Endometrial microvascular endothelial cells (primary cell): ENCODE data around the gene ZNF48. TPM values are rescaled to one million over a fixed set of nuclear protein-coding genes. Genes with fewer than 3 reads are reported as not detected.

Experiments used
- in situ Hi-C: cut with HindIII; loops from 2 replicates; pipeline ENCODE4 v1.10.0; 2017; ENCODE audit warnings: low sequenced_read_pairs, low pct_unique_long_range_greater_than_20kb; ENCODE audit errors: inconsistent ontology term
- total RNA-seq: library from RNA; depleted of rRNA; stranded (reverse); fragments of >200 nt; gene quantifications from one replicate; pipeline ENCODE4 v1.2.3, GENCODE V29; 2015; ENCODE audit errors: inconsistent ontology term

Gene ZNF48
- total RNA-seq: 5.8 TPM

DNA sequence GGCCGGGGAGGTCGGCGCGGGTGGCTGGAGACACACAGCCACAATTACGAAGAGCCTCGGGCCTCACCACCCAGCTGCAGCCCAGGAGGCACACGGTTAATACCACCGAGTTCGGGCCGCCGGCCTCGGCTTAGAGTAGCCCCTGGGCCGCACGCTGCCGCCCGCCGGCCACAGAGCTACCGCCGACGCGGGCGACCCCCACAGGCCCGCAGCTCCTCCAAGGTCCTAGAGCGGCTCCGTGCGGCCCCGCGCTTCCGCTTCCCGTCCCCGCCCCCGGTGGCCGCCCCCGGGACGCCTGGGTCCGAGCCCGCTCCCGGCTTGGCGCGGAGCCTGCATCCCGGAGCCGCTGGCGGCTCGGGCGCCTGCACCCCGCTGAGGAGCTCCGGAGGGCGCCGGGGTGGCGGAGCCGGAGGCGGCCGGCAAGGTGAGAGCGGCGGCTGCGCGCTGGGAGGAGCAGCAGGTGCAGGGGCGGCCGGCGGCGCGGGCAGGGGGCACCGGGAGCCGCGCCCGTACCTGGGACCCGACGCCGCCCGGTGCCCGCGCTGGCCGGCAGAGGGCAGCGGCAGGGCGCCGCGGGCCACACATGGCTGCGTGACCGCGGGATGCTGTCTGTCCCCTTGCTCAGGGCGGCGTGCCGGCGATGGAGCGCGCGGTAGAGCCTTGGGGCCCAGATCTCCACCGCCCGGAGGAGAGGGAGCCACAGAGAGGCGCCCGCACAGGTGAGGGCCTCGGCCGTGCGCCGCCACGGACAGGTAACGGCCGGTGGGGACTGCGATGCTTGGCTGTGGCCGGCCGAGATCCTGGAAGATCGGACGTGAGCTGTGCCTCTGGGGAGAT, at the start of gene ZNF48:
Gene ZNF48 (plus strand): TSS at position 266 of the 837 bp plus-strand sequence. CDS start 375 bp downstream, at position 641.
- in situ Hi-C loops: no loop called here

GRCh38 chr16:30346286-30346685, 48.9 kb upstream of the ZNF48 start:
- in situ Hi-C loops: no loop called here

- in situ Hi-C loops: no loop called here
Measured at GRCh38 chr16:30348113-30348512, 47.1 kb upstream of the ZNF48 start.

DNA sequence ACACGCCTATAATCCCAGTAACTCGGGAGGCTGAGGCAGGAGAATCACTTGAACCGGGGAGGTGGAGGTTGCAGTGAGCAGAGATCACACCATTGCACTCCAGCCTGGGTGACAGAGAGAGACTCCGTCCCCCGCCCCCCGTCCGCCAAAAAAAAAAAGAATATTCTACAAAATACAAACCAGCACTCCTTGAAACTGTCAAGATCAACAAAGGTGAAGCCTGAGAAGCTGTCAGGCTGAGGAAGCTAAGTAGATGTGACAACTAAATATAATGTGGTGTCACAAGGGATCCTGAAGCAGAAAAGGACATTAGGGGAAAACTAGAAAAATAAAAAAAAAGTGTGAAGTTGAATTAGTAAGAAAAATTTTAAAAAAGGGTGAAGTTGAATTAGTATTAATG, 46.3 kb upstream of the ZNF48 start:
- in situ Hi-C loops: no loop called here

- in situ Hi-C loops: no loop called here
Measured at GRCh38 chr16:30349675-30350074, 45.5 kb upstream of the ZNF48 start.

DNA sequence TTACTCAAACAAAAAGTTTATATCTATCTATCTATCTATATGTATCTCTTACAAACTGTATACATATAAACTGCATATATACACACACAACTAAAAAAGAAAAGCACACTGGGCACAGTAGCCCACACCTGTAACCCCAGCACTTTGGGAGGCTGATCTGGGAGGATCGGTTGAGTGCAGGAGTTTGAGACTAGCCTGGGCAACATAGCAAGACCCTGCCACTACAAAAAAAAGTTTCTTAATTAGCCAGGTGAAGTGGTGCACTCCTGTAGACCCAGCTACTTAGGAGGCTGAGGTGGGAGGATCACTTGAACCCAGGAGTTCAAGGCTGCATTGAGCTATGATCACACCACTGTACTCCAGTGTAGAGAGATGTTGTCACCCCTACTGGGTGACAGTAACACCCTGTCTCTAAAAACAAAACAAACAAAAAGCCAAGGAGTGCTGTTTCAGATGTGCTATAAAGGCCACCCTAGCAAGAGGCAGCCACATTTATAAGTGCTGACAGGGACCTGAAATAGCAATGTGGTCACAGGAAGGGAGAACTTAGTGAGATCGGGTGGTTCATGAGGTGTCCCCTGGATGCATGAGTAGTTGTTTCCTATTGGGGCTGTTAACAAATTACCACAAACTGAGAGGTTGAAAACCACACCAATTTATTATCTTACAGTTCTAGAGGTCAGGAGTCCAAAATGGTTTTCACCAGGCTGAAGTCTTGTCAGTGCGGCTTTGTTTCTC, 44.9 kb upstream of the ZNF48 start:
- in situ Hi-C loops: no loop called here

GRCh38 chr16:30351001-30351441, 44.2 kb upstream of the ZNF48 start:
- in situ Hi-C loops: no loop called here

GRCh38 chr16:30351586-30352419, 43.4 kb upstream of the ZNF48 start:
- in situ Hi-C loops: no loop called here

DNA sequence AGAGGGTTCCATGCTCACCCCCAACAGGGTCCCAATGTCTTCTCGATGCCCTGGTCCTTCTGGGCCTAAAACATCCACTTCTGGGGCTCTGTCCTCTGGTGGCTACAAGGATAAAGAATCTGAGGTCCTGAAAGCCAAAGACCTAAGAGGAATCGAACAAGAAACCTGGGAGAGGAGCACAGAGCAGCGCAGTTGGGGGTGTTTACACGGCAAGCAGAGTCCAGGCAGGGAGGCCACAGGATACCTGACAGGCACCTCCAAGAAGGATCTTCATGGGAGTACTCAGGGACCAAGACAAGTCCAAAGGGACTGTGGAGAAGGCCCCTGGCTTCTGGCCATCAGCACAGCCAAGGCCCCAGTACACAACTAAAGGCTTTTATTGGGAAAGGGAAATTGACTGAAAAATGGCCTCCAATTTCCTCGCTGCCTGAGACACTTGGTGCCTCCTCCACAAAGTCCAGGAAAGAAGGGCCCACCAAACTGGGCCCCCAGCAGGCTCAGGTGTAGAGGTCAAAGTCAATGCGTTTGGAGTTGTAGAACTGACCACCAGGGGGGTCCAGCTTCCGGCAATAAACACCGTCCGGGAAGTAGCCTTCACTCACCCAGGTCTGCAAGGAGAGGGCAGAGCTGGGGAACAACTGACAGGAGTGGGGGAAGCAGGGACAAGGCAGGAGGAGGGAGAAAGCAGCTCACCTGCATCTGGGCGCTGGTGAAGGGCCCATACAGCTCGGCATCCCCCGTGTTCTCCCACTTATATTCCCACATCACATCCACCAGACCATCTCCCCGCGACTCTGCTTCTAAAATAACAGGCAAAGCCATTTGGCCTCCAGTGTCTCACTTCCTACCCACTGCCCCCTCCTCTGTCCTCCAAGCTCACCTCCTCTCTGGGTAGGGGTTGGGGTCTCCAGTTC, 42.5 kb upstream of the ZNF48 start:
- in situ Hi-C loops: no loop called here

DNA sequence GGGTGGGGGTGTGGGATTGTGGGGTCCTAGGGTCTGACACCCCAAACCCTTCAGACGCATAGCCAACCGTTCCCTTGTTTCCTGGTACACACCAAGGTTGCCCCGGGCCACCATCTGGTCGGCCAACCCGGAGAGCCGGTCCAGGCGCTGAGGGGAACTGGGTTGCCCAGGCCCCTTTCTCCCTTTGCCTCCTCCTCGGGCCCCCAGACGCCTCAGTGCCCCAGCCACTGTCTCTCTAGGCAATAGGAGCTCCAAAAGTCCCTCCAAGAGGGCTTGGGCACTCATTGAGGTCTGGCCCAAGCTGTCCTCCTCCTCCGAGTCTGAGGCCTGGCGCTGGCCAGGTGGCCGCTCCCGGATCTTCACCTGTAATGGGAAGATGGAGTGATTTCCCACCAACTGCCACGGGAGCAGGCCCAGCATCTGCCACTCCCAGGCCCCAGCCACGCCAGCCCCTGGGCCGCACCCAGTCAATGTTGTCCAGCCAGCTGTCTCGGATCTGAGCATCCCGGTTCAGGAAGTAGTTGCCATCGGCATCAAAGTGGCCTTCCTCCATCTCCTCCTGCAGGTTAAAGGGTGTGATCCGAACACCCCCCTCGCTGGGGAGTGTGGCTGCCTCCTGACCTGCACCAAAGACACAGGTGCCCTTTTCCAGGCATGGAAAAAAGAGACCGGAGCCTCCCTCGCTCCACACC, 41.6 kb upstream of the ZNF48 start:
- in situ Hi-C loops: no loop called here

- in situ Hi-C loops: no loop called here
Measured at GRCh38 chr16:30354423-30355143, 40.6 kb upstream of the ZNF48 start.

GRCh38 chr16:30355144-30355953, 39.9 kb upstream of the ZNF48 start, which contains the start of gene CD2BP2:
Gene CD2BP2 (minus strand): TSS chr16:30355308. CDS start chr16:30354681, 627 bp downstream.
- in situ Hi-C loops: no loop called here

DNA sequence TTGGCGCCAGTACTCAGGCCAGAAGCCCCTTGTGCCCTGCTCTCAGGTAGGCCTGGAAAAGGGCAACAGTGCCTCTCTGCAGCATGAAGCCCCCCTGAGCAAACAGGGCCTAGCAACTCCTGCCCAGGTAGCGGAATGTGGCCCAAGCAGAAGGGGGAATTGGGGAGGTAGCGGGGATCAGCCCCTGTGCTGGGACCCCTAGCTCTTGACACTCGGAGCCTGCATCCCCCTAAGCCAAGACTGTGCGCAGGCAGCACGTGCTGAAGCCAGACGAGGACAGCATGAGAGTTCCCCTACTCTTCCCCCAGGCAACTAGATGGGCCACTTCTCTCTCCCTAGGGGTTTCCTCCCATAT, 39.3 kb upstream of the ZNF48 start:
- in situ Hi-C loops: no loop called here

- in situ Hi-C loops: no loop called here
Measured at GRCh38 chr16:30356401-30357084, 38.7 kb upstream of the ZNF48 start.

DNA sequence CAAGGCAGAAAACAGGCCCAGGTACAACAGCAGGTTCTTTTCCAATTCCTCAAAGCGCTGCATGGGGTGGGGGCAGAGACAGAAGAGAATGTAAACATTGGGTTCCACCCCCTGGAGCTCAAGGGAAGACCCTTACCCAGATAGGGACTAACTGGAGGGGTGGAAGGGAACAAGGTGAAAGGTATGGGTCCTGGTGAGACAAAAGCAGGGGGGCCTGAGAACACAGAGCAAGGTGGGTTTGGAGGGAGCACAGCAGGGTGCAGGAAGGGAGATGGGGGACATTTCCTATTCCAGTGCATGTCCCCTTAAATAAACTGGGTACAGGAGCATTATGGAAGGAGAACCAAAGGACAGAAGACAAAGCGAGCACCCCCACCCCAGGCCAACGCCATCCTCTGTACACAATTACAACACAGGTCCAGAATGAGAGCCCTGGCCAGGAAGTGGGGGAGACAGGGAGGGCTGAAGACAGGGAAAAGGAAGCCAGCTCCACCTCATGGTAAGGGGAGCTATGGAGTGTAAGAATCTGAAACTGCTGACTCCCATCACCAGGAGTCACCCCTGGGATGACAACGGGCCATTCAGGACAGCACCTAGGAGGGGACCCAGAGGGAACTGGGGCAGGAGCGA, 38.0 kb upstream of the ZNF48 start:
- in situ Hi-C loops: no loop called here
